ENCODE measurements around the gene ACSL4. TPM values are rescaled to one million over a fixed set of nuclear protein-coding genes. Genes with fewer than 3 reads are reported as not detected.
"Not testable (repeated sequence)": the region's sequence is repeated elsewhere in the genome, so short reads cannot be mapped to it uniquely, and the experiment has no call there.

The ACSL4 gene
- total RNA-seq, 2 donors from 2014 or later, result 22.9 to 118 TPM

DNA sequence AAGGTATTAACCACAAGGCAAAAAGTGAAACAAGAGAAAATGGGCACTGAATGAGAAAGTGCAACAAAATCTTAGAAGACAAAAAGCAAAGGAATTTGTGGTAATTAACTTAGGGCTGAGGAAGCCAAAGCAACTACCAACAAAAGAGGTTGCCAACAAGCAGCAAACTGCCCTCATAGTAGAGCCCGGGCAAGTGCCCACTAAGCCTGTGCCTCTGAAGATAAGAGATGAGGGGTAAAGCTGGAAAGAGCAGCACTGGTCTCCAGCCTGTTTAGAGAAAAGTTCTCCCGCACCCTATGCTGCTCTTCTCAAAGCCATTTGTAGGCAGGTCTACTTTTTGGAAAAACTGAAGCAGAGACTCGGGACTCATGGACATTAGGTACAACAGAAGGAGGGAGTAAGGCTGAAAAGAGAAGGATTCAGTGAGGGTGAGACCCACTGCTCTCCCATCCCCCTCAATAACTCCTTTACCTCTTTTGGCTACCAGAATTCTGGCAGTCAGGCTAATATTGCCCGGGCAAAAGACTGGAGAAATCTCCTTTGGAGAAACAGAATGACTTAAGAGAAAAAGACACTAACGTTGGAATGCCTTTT, 78.4 kb downstream of the ACSL4 start:
- no peaks in the 10 kb centered on the region for H3K27me3 ChIP-seq (replicated peaks; ENCODE audit: insufficient read depth)
- no peak overlapping the region for H3K27ac ChIP-seq
- 74% methylated on average over 5 of the region's 5 CpGs for WGBS
- H3K4me3 ChIP-seq, result no peak overlapping the region
- H3K36me3 ChIP-seq, result no peaks in the 10 kb centered on the region
- no peak for TF ChIP-seq POLR2A (IDR thresholded peaks at IDR 0.05)
- no peak for TF ChIP-seq POLR2AphosphoS5 (IDR thresholded peaks at IDR 0.05)
- TF ChIP-seq, protein P1, sequence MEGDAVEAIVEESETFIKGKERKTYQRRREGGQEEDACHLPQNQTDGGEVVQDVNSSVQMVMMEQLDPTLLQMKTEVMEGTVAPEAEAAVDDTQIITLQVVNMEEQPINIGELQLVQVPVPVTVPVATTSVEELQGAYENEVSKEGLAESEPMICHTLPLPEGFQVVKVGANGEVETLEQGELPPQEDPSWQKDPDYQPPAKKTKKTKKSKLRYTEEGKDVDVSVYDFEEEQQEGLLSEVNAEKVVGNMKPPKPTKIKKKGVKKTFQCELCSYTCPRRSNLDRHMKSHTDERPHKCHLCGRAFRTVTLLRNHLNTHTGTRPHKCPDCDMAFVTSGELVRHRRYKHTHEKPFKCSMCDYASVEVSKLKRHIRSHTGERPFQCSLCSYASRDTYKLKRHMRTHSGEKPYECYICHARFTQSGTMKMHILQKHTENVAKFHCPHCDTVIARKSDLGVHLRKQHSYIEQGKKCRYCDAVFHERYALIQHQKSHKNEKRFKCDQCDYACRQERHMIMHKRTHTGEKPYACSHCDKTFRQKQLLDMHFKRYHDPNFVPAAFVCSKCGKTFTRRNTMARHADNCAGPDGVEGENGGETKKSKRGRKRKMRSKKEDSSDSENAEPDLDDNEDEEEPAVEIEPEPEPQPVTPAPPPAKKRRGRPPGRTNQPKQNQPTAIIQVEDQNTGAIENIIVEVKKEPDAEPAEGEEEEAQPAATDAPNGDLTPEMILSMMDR (IDR thresholded peaks at IDR 0.05), result no peak
- intact Hi-C loops (cut with DNase I), result no loop called here
- no peaks in the 10 kb centered on the region for H3K4me1 ChIP-seq (replicated peaks)
- no peaks in the 10 kb centered on the region for H3K9me3 ChIP-seq
- DNase-seq (ENCODE audit: low spot score), result no peak

GRCh38 chrX:109644671-109645070, 88.4 kb downstream of the ACSL4 start:
- H3K36me3 ChIP-seq; DNase-seq (ENCODE audit: low spot score); H3K27me3 ChIP-seq (replicated peaks; ENCODE audit: insufficient read depth); intact Hi-C loops (cut with DNase I); H3K4me1 ChIP-seq (replicated peaks); H3K9me3 ChIP-seq; H3K27ac ChIP-seq; H3K4me3 ChIP-seq: not testable (repeated sequence)
- 96% methylated on average over 19 of the region's 19 CpGs for WGBS

GRCh38 chrX:109643687-109644086, 89.4 kb downstream of the ACSL4 start:
- 85% methylated on average over 2 of the region's 2 CpGs for WGBS
- TF ChIP-seq POLR2A (IDR thresholded peaks at IDR 0.05) (no peak), POLR2AphosphoS5 (IDR thresholded peaks at IDR 0.05) (no peak)
- TF ChIP-seq, protein P1 (IDR thresholded peaks at IDR 0.05), result no peak
- Histone ChIP-seq H3K36me3 (no peaks in the 10 kb centered on the region), H3K27ac (no peak overlapping the region), H3K9me3 (no peaks in the 10 kb centered on the region), H3K4me3 (no peak overlapping the region), H3K4me1 (replicated peaks) (no peaks in the 10 kb centered on the region), H3K27me3 (replicated peaks; ENCODE audit: insufficient read depth) (no peaks in the 10 kb centered on the region)
- intact Hi-C loops (cut with DNase I), result no loop called here
- no peak for DNase-seq (ENCODE audit: low spot score)

DNA sequence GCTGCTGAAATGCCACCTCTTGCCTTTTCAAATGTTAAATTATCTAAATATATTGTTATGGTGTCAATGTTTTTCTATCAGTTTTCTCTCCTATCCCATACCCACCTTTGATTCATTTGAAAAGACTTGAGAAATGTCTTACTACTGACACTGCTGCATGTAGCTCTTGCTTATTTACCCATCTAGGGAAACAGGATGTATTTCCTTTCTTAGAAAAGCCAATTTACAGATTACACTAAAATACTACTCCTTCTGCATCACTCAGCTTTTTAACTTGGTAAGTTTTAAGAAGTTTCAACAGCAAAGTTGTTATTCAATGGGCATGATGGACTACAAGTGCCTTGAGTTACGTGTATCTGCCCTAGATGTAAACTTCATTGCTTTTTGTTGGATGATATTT, 94.9 kb downstream of the ACSL4 start:
- Histone ChIP-seq H3K4me1 (replicated peaks) (no peaks in the 10 kb centered on the region), H3K4me3 (no peak overlapping the region), H3K27ac (no peak overlapping the region), H3K27me3 (replicated peaks; ENCODE audit: insufficient read depth) (no peaks in the 10 kb centered on the region), H3K9me3 (no peaks in the 10 kb centered on the region), H3K36me3 (no peaks in the 10 kb centered on the region)
- DNase-seq (ENCODE audit: low spot score), result no peak
- intact Hi-C loops (cut with DNase I), result loop anchor here (10.0 kb wide), 1 partner anchor 153 kb away; the partner anchor contains the start of gene GUCY2F
- TF ChIP-seq, protein P1 (IDR thresholded peaks at IDR 0.05), result no peak
- no peak for TF ChIP-seq POLR2AphosphoS5 (IDR thresholded peaks at IDR 0.05)
- no peak for TF ChIP-seq POLR2A (IDR thresholded peaks at IDR 0.05)
- WGBS, result 100% methylated on average over 1 of the region's 1 CpG

DNA sequence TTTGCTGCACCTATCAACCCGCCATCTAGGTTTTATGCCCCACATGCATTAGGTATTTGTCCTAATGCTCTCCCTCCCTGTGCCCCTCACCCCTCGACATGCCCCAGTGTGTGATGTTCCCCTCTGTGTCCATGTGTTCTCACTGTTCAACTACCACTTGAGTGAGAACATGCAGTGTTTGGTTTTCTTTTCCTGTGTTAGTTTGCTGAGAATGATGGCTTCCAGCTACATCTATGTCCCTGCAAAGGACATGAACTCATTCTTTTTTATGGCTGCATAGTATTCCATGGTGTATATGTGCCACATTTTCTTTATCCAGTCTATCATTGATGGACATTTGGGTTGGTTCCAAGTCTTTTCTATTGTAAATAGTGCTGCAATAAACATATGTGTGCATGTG, 95.6 kb downstream of the ACSL4 start:
- 92% methylated on average over 2 of the region's 2 CpGs for WGBS
- H3K36me3 ChIP-seq; H3K27ac ChIP-seq; H3K27me3 ChIP-seq (replicated peaks; ENCODE audit: insufficient read depth); H3K9me3 ChIP-seq; H3K4me1 ChIP-seq (replicated peaks); DNase-seq (ENCODE audit: low spot score); H3K4me3 ChIP-seq: not testable (repeated sequence)
- intact Hi-C loops (cut with DNase I), result loop anchor here (10.0 kb wide), 1 partner anchor 153 kb away; the partner anchor contains the start of gene GUCY2F

DNA sequence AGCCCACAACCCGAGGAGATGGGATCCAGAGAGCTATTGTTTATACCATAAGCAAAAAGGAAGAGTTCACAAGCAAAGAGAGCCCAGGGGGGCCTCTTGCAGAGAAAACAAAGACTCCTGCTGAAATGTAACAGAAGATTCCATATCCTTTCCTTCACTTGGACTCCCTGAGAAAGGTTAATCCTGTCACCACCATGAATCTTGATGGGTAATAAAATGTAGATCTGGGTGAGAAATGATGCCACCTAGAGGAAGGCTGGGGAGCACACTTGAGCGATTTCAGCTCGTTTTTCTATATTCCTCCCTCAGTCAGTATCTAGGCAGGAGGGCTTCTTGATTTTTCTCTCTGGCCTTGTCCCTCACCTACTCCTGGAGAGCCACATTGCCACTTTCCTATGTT, 97.9 kb downstream of the ACSL4 start:
- WGBS, result 13% methylated on average over 3 of the region's 3 CpGs
- H3K4me1 ChIP-seq (replicated peaks), result no peaks in the 10 kb centered on the region
- intact Hi-C loops (cut with DNase I), result loop anchor here (10.0 kb wide), 1 partner anchor 150 kb away; the partner anchor contains the start of gene GUCY2F

More for the DNA sequence above, 97.9 kb downstream of the ACSL4 start:
- Histone ChIP-seq H3K27me3 (replicated peaks; ENCODE audit: insufficient read depth) (no peaks in the 10 kb centered on the region), H3K36me3 (no peaks in the 10 kb centered on the region), H3K9me3 (no peaks in the 10 kb centered on the region), H3K4me3 (no peak overlapping the region), H3K27ac (no peak overlapping the region)
- no peak for DNase-seq (ENCODE audit: low spot score)
- TF ChIP-seq, protein P1 (IDR thresholded peaks at IDR 0.05), result peak in 1 of 4 experiments; percentile 12
- TF ChIP-seq POLR2A (IDR thresholded peaks at IDR 0.05) (no peak), POLR2AphosphoS5 (IDR thresholded peaks at IDR 0.05) (no peak)

Data from prostate gland (tissue), 2 donors.